Activated B cell treated with CpG ODN at 0.5 μM for 24 hours (primary cell): Measurements from ENCODE around the gene PKNOX1. TPM values are rescaled to one million over a fixed set of nuclear protein-coding genes. Genes with fewer than 3 reads are reported as not detected.
"Not testable (repeated sequence)": the region's sequence is repeated elsewhere in the genome, so short reads cannot be mapped to it uniquely, and the experiment has no call there.

Experiments used
- ATAC-seq: fragments of 200-7000 bp; cut with Tn5 transposase; one replicate; pipeline ENCODE4 v1.10.0; 2021; ENCODE audit warnings: low read depth, mild to moderate bottlenecking, moderate library complexity
- CTCF ChIA-PET: fragments of 350-600 bp; sonication (Branson Sonifier 250); formaldehyde crosslinking; loops from one replicate; lab custom pipeline; 2021; ENCODE audit warnings: antibody characterized with exemption; lab: Charles Lee
- POLR2A ChIA-PET: fragments of 350-600 bp; sonication (Branson Sonifier 250); formaldehyde crosslinking; loops from one replicate; lab custom pipeline; 2021; ENCODE audit warnings: antibody characterized with exemption; lab: Charles Lee
- DNase-seq: peaks from one replicate; pipeline ENCODE4 v3.0.0; 2022
- H3K27ac Mint-ChIP-seq: one replicate; pipeline ENCODE4 v1.8.0; 2020; ENCODE audit warnings: mixed read lengths
- H3K27me3 Mint-ChIP-seq: one replicate; pipeline ENCODE4 v1.8.0; 2021; ENCODE audit warnings: mixed read lengths
- H3K36me3 Mint-ChIP-seq: one replicate; pipeline ENCODE4 v1.8.0; 2021; ENCODE audit warnings: low read depth, mixed read lengths
- H3K4me1 Mint-ChIP-seq: one replicate; pipeline ENCODE4 v1.8.0; 2021; ENCODE audit warnings: mixed read lengths
- H3K4me3 Mint-ChIP-seq: one replicate; pipeline ENCODE4 v1.8.0; 2020; ENCODE audit warnings: mild to moderate bottlenecking, mixed read lengths
- H3K9me3 Mint-ChIP-seq: one replicate; pipeline ENCODE4 v1.8.0; 2020; ENCODE audit warnings: mixed read lengths
- CTCF ChIP-seq: fragments of 200-600 bp; IDR thresholded peaks from one replicate; pipeline ENCODE4 v1.8.0; 2022; ENCODE audit warnings: antibody characterized with exemption, mild to moderate bottlenecking
- intact Hi-C: fragments of 100-400 bp; cut with micrococcal nuclease; formaldehyde crosslinking; loops from one replicate; pipeline ENCODE4 v1.15.1; 2024
- total RNA-seq: library from RNA; stranded (reverse); gene quantifications from 2 replicates; pipeline ENCODE4 v1.2.3, GENCODE V29; 2022

Gene PKNOX1
- total RNA-seq, 1 donor from 2014 or later: 13.3 TPM

DNA sequence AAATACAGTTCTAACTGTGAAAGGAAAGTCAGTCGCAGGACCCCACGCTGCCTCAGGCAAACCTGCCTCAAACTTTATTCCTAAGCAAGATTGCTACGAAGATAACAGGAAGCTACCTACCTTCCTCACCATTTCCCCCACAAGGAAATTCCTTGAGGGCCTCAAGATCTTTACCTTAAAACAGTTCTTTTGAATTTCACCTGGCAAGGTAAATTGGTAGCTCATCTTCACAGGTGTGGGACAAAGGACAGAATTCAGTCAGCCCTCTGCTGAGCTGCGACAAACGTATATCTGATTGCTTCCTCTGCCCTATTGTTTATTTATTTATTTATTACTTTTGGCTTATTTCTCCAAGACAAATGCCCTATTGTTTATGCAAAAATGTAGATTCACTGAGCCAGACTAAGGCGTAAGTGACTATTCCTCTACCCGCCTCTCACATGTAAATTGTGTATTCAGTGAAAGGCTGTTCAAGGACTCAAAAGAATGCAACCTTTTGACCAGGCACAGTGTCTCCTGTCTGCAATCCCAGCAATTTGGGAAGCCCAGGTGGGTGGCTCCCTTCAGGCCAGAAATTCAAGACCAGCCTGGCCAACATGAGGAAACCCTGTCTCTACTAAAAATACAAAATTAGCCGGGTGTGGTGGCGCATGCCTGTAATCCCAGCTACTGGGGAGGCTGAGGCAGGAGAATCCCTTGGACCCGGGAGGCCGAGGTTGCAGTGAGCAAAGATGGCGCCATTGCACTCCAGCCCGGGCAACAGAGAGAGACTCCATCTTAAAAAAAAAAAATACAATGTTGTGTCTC is 17.3 kb upstream of the PKNOX1 start:
- intact Hi-C loops: no loop called here
- no peak for TF ChIP-seq CTCF
- Mint-ChIP-seq H3K36me3 (no peaks in the 10 kb centered on the region), H3K9me3 (no peaks in the 10 kb centered on the region), H3K4me3 (no peak overlapping the region), H3K27me3 (peaks cover 2% of the 10 kb centered on the region), H3K27ac (no peak overlapping the region), H3K4me1 (no peaks in the 10 kb centered on the region)
- ChIA-PET CTCF (no interaction called here), POLR2A (no interaction called here)
- DNase-seq: no peak
- ATAC-seq: peak; percentile 56

- H3K4me1 Mint-ChIP-seq, H3K4me3 Mint-ChIP-seq, ATAC-seq, H3K9me3 Mint-ChIP-seq, CTCF ChIA-PET, H3K27ac Mint-ChIP-seq, H3K36me3 Mint-ChIP-seq, H3K27me3 Mint-ChIP-seq, DNase-seq, intact Hi-C loops: not testable (repeated sequence)
- POLR2A ChIA-PET: interaction anchor here (0.6 kb wide), 1 partner anchor 231 kb away, joined by 3 read pairs; no protein-coding TSS in a partner anchor
Observed at GRCh38 chr21:42958122-42958521, 16.2 kb upstream of the PKNOX1 start.

- Mint-ChIP-seq H3K27ac (no peak overlapping the region), H3K36me3 (no peaks in the 10 kb centered on the region), H3K9me3 (no peaks in the 10 kb centered on the region), H3K4me1 (no peaks in the 10 kb centered on the region), H3K4me3 (no peak overlapping the region), H3K27me3 (peaks cover 2% of the 10 kb centered on the region)
- DNase-seq: no peak
- POLR2A ChIA-PET: no interaction called here
- no peak for TF ChIP-seq CTCF
- CTCF ChIA-PET: no interaction called here
- intact Hi-C loops: no loop called here
- ATAC-seq: no peak
Observed at GRCh38 chr21:42959728-42960127, 14.6 kb upstream of the PKNOX1 start.

GRCh38 chr21:42962380-42963007 is 11.9 kb upstream of the PKNOX1 start:
- no peaks in the 10 kb centered on the region for H3K9me3 Mint-ChIP-seq
- intact Hi-C loops: no loop called here
- DNase-seq (no peak), ATAC-seq (no peak)
- peaks cover 2% of the 10 kb centered on the region for H3K27me3 Mint-ChIP-seq
- H3K36me3 Mint-ChIP-seq: no peaks in the 10 kb centered on the region
- no peaks in the 10 kb centered on the region for H3K4me1 Mint-ChIP-seq
- no peak overlapping the region for H3K4me3 Mint-ChIP-seq
- POLR2A ChIA-PET: no interaction called here
- no peak for TF ChIP-seq CTCF
- H3K27ac Mint-ChIP-seq: no peak overlapping the region
- CTCF ChIA-PET: no interaction called here

DNA sequence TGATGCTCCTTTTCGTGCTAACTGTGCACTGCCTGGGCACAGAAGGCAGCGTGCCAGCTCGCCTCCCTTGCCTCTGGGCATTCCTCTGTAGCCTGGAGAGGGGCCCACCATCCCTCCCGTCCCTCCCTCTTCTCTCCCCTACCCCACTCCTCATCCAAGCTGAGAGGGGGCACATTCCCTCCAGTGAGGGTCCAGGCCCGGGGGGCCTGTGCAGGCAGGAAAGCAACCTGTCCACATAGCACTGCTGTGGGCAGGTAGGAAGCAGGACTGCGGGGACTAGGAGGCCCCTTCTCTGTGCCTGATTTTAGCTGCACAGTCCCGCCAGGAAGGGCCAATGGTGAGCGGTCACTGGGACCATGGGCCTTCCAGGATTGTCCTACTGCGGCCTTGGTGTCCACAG is 10.3 kb upstream of the PKNOX1 start:
- Mint-ChIP-seq H3K4me3 (no peak overlapping the region), H3K9me3 (no peaks in the 10 kb centered on the region), H3K4me1 (no peaks in the 10 kb centered on the region), H3K27ac (no peak overlapping the region), H3K36me3 (no peaks in the 10 kb centered on the region), H3K27me3 (no peaks in the 10 kb centered on the region)
- TF ChIP-seq CTCF: no peak
- DNase-seq (no peak), ATAC-seq (no peak)
- CTCF ChIA-PET: no interaction called here
- POLR2A ChIA-PET: no interaction called here
- intact Hi-C loops: no loop called here
